ENCODE results near the gene CCDC63.

The CCDC63 gene

GRCh38 chr12:110880651-110881050 is 33.9 kb downstream of the CCDC63 start:
- DNase-seq (ENCODE audit: low read depth in 2 of 2, low spot score in 1 of 2): no peak

DNA sequence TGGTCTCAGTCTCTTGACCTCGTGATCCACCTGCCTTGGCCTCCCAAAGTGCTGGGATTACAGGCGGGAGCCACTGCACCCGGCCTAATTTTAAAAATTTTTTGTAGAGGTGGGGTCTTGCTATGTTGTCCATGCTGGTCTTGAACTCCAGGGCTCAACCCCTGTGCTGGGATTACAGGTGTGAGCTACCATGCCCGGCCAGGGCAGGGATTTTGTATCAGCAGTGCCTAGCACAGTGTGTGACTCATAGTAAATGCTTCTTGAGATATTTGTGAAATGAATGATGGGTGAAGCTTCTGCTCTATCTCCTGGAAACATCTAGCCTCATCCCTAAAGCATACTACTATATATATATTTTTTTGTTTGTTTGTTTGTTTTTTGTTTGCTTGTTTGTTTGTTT is 36.5 kb downstream of the CCDC63 start:
- DNase-seq (ENCODE audit: low read depth in 2 of 2, low spot score in 1 of 2): no peak

GRCh38 chr12:110885152-110885840 is 38.5 kb downstream of the CCDC63 start:
- no peak for DNase-seq (ENCODE audit: low read depth in 2 of 2, low spot score in 1 of 2)

- no peak for DNase-seq (ENCODE audit: low read depth in 2 of 2, low spot score in 1 of 2)
Observed at GRCh38 chr12:110888256-110888991, 41.6 kb downstream of the CCDC63 start.

DNA sequence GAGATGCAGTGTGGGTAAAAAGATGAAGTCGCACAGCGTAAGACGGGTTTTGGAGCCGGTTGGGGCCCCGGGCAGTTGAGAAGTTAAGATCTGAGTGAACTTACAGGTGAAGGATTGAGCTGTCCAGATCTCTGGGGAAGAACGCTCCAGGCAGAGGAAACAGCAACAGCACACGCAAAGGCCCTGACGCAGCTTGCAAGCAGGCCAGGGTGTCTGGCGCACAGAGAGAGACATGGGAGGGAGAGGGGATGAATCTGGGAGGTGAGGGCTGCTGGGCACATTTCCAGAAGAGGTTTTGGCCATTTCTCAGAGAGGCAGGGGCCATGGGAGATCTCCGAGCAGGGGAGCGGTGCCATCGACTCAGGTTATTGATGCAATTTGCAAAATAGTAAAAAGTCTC is 42.6 kb downstream of the CCDC63 start:
- no peak for DNase-seq (ENCODE audit: low read depth in 2 of 2, low spot score in 1 of 2)

DNA sequence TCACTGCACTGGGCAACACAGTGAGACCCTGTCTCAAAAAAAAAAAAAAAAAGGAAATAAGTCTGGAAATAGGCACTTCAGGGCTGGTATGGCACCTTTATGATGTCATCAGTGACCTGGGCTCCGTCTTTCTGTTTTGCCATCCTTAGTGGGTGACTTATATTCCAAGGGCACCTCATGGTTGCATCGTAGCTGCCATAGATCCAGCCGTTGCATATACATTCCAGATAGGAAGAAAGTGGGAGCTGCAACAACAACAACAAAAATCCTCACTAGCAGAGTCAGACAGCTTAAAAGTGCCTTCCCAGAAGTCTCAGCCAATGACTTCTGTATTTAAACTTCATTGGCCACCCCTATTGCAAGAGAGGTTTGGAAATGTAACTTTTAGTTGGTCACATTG is 47.2 kb downstream of the CCDC63 start:
- no peak for DNase-seq (ENCODE audit: low read depth in 2 of 2, low spot score in 1 of 2)

GRCh38 chr12:110896559-110896958 is 49.8 kb downstream of the CCDC63 start:
- DNase-seq (ENCODE audit: low read depth in 2 of 2, low spot score in 1 of 2): no peak

GRCh38 chr12:110901401-110901800 is 54.6 kb downstream of the CCDC63 start:
- no peak for DNase-seq (ENCODE audit: low read depth in 2 of 2, low spot score in 1 of 2)

DNA sequence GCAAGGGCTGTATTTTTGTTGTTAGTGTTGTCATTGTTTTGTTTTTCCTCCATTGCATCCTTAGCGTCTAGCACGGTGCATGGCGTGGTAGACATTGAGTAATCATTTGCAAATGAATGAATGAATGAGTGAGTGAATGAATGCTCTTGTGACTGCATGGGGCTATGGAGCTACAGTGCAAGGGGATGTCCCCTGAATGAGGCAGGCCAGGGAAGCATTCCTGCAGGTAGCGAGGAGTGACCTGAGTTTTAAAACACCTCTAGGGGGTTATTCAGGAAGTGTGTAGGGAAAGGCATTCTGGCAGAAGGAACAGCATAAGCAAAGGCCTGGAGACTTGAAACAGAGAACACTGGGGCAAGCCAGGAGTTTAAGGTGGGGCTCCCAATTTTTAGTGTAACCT is 56.7 kb downstream of the CCDC63 start:
- DNase-seq (ENCODE audit: low read depth in 2 of 2, low spot score in 1 of 2): no peak

DNA sequence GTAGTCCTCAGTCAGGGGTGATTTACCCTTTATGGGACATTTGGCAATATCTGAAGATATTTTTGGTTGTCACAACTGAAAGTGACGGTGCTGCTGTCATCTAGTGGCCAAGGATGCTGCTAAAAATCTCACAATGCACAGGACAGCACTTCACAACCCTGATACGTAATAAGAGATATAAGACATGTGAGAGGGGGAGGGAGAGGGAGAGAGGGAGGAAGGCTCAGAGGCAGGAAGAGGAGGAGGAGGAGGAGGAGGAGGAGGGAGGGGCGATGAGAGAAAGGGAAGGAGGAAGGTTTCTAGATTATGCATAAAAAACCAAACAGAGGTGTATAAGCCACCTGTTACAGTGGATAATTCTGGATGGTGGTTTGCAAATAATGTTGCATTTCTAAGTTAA is 59.3 kb downstream of the CCDC63 start:
- DNase-seq (ENCODE audit: low read depth in 2 of 2, low spot score in 1 of 2): no peak

- DNase-seq (ENCODE audit: low read depth in 2 of 2, low spot score in 1 of 2): no peak
Observed at GRCh38 chr12:110906516-110906915, 59.7 kb downstream of the CCDC63 start.

DNA sequence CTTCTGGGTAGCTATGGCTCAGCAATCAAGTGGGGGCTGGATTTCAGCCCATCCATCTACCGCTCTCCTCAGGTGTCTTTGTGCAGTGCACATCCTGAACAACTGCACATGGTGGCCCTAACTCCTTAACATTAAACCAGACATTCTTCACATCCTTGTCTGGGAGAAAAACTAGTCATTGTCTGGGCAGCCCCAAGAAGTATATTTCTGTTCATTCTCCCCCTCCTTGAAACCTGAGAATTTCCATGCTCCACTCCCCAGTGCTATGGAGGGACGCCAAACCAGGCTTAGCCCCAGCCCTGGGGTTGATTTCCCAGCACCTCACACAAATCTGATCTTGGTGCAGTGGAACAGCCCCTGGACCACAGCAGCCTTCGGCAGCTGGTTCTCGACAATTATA is 60.2 kb downstream of the CCDC63 start:
- no peak for DNase-seq (ENCODE audit: low read depth in 2 of 2, low spot score in 1 of 2)

GRCh38 chr12:110907583-110907982 is 60.8 kb downstream of the CCDC63 start:
- no peak for DNase-seq (ENCODE audit: low read depth in 2 of 2, low spot score in 1 of 2)

- DNase-seq (ENCODE audit: low read depth in 2 of 2, low spot score in 1 of 2): no peak
Observed at GRCh38 chr12:110908377-110909152, 61.8 kb downstream of the CCDC63 start.

- DNase-seq (ENCODE audit: low read depth in 2 of 2, low spot score in 1 of 2): no peak
Observed at GRCh38 chr12:110912263-110912662, 65.5 kb downstream of the CCDC63 start.

DNA sequence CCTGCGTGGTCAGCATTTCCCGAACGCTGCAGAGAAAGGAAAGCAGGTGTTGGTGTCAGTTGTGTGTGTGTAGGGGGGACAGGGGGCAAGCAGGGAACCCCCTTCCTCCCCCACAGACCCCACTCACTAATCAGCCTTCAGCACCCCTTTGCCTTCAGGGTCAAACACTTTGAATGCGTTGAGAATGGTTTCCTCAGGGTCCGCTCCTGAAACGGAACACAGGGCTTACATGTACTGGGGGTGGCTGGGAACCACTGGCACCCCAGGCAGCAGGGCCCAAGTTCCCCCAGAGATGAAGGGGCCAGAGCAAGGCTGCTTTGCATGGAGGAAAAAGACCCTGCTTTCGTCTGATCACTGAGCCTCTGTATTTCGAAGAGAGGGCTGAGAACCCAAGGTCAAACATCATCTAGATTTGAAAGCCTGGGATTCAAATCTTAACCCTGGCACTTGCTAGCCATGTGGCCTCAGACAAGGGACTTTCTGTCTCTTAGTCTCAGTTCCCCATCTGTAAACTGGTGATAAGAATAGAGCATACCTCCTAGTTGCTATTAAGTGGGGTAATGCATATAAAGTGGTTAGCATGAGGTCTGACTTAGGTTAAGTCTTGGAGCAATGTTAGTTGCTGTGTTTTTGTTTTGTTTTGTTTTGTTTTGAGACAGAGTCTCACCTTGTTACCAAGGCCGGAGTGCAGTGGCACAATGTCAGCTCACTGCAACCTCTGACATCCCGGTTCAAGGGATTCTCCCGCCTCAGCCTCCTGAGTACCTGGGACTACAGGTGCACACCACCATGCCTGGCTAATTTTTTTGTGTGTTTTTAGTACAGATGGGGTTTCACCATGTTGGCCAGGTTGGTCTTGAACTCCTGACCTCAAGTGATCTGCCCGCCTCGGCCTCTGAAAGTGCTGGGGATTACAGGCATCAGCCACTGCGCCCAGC is 66.6 kb downstream of the CCDC63 start:
- DNase-seq (ENCODE audit: low read depth in 2 of 2, low spot score in 1 of 2): no peak

DNA sequence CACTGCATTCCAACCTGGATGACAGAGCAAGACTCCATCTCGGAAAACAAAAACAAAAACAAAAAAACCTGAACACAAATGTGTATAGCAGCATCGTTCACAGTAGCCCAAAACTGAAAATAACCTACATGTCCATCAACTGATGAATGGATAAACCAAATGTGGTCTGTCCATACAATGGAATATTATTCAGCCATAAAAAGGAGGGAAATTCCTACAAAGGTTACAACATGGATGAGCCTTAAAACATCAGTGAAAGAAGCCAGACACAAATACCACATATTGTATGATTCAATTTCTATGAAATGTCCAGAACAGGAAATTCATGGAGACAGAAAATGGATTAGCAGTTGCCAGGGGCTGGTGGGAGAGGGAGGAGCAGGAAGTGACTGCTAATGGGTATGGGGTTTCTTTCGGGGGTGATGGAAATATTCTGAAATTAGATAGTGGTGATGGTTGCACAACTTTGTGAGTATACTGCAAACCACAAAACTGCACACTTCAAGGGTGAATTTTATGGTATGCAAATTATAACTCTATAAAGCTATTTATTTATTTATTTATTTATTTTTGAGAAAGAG is 69.6 kb downstream of the CCDC63 start:
- no peak for DNase-seq (ENCODE audit: low read depth in 2 of 2, low spot score in 1 of 2)

DNA sequence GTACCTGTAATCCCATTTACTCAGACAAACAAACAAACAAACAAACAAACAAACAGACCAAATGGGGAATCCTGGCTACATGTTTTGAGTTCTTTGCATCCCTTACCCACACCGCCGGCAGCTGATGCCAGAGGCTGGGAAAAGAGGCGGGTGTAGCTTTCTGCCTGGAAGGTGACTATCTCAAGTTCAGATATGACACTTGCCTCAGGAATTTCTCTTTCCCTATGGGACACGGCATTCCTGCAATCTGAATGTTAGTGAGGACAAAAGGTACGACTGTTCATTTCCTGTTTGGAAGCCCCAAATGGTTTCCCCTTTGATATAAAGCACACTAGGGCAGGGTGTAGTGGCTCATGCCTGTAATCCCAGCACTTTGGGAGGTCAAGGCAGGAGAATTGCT is 70.7 kb downstream of the CCDC63 start:
- no peak for DNase-seq (ENCODE audit: low read depth in 2 of 2, low spot score in 1 of 2)

GRCh38 chr12:110917961-110918360 is 71.2 kb downstream of the CCDC63 start:
- no peak for DNase-seq (ENCODE audit: low read depth in 2 of 2, low spot score in 1 of 2)

DNA sequence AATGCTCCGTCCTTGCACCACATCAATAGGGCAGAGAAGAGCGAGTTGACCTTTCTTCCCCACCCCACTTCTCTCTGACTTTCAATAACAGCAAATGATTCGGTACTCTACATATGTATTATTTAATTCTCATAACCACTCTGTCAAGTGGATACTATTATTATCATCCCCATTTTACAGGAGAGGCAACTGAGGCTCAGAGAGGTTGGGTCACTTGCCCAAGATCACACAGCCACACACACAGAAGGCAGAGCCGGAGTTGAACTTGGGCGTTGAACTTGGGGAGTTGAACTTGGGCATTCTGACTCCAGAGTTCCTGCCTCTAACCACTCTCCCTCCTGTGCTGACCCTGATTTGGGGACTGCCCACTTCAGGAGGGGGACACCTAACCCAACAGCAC is 72.9 kb downstream of the CCDC63 start:
- no peak for DNase-seq (ENCODE audit: low read depth in 2 of 2, low spot score in 1 of 2)

Data from stimulated activated CD8-positive, alpha-beta memory T cell treated with anti-CD3 and anti-CD28 coated beads, Interleukin-4, amount 100 ng/mL, for 1 hour (primary cell).